HFFc6 (cell line): ENCODE data around the gene ZNF689. TPM values are rescaled to one million over a fixed set of nuclear protein-coding genes. Genes with fewer than 3 reads are reported as not detected.

Source experiments
- DNase-seq: peaks from one replicate; pipeline ENCODE4 v3.0.0-alpha.2; 2018
- H3K27ac Mint-ChIP-seq: 2 replicates; pipeline ENCODE4 v1.8.0; 2020; ENCODE audit warnings: mild to moderate bottlenecking, mixed read lengths
- H3K27me3 Mint-ChIP-seq: 2 replicates; pipeline ENCODE4 v1.8.0; 2021; ENCODE audit warnings: mild to moderate bottlenecking, moderate library complexity, mixed read lengths; ENCODE audit not compliant: insufficient read depth
- H3K36me3 Mint-ChIP-seq: 2 replicates; pipeline ENCODE4 v1.8.0; 2021; ENCODE audit warnings: low read depth, mixed read lengths
- H3K4me1 Mint-ChIP-seq: 2 replicates; pipeline ENCODE4 v1.8.0; 2020; ENCODE audit warnings: low read depth, mixed read lengths
- H3K4me3 Mint-ChIP-seq: 2 replicates; pipeline ENCODE4 v1.8.0; 2020; ENCODE audit warnings: mild to moderate bottlenecking, moderate library complexity, mixed read lengths
- H3K9me3 Mint-ChIP-seq: 2 replicates; pipeline ENCODE4 v1.8.0; 2020; ENCODE audit warnings: mild to moderate bottlenecking, mixed read lengths
- total RNA-seq, 6 experiments: library from RNA; stranded (reverse); fragmentation: NEBNext Ultra II Directional; extraction: Animal tissue kit (Norgen Biotek cat#: 25700); gene quantifications; 2 replicates in 1 of 6; 3 replicates in 5 of 6; pipeline ENCODE4 v1.2.3, GENCODE V29; 2021
- TF ChIP-seq, protein P1 (sequence below): fragments of 200-600 bp; sonication (generic); IDR thresholded peaks from 2 replicates; pipeline ENCODE4 v1.5.0; 2021; ENCODE audit warnings: antibody characterized with exemption, mild to moderate bottlenecking

Gene ZNF689
- total RNA-seq, 6 experiments from 2014 or later: 6.9 to 8.7 (median 7.5) TPM

DNA sequence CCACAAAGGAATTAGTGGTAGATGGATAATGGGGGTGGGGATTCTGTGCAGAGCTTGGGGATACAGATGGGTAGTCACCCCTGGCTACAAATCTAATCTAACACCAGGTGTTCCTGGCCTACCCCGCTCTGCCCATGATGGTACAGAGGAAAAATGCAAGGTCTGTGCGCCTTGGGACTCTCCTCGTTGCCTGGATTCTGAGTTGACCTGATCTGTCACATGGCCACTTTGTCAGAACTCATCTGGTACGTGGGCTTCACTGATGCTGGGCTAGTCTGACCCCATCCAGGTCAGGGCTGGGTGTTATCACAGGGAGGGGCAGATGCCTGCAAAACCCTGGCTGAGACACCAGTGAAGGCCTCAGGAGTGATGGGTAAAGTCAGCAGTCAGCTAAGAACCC is 57.2 kb downstream of the ZNF689 start:
- TF ChIP-seq, protein P1, sequence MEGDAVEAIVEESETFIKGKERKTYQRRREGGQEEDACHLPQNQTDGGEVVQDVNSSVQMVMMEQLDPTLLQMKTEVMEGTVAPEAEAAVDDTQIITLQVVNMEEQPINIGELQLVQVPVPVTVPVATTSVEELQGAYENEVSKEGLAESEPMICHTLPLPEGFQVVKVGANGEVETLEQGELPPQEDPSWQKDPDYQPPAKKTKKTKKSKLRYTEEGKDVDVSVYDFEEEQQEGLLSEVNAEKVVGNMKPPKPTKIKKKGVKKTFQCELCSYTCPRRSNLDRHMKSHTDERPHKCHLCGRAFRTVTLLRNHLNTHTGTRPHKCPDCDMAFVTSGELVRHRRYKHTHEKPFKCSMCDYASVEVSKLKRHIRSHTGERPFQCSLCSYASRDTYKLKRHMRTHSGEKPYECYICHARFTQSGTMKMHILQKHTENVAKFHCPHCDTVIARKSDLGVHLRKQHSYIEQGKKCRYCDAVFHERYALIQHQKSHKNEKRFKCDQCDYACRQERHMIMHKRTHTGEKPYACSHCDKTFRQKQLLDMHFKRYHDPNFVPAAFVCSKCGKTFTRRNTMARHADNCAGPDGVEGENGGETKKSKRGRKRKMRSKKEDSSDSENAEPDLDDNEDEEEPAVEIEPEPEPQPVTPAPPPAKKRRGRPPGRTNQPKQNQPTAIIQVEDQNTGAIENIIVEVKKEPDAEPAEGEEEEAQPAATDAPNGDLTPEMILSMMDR: no peak
- H3K9me3 Mint-ChIP-seq: no peaks in the 10 kb centered on the region
- peaks cover 17% of the 10 kb centered on the region for H3K4me1 Mint-ChIP-seq
- peaks cover under 1% of the 10 kb centered on the region for H3K27me3 Mint-ChIP-seq
- no peak overlapping the region for H3K4me3 Mint-ChIP-seq
- H3K36me3 Mint-ChIP-seq: peaks cover 11% of the 10 kb centered on the region
- no peak overlapping the region for H3K27ac Mint-ChIP-seq
- DNase-seq: no peak

Other genes with a start within 250 kb of the ZNF689 start
- gene TBC1D10B, start 239.9 kb downstream of the ZNF689 start, total RNA-seq: 10 to 100 TPM; 44.6 to 51.6 (median 46.3) TPM
- 1 to 10 TPM in 1 of 6 experiments, under 1 TPM in 2, not detected in 3; 0.77 to 1.2 (median 0.82) TPM for gene MYL11, start 235.6 kb downstream of the ZNF689 start, total RNA-seq
- gene SEPTIN1, start 227.8 kb downstream of the ZNF689 start, total RNA-seq: 1 to 10 TPM; 1.5 to 2.8 (median 1.8) TPM
- 1 to 10 TPM; 5.3 to 7.9 (median 6.1) TPM for gene ZNF48, start 215.0 kb downstream of the ZNF689 start, total RNA-seq
- gene ZNF771, start 202.8 kb downstream of the ZNF689 start, total RNA-seq: 10 to 100 TPM; 15.8 to 19.1 (median 16.8) TPM
- gene DCTPP1, start 180.4 kb downstream of the ZNF689 start, total RNA-seq: 10 to 100 TPM; 24.9 to 37.9 (median 28.5) TPM
- gene SEPHS2, start 164.5 kb downstream of the ZNF689 start, total RNA-seq: 10 to 100 TPM; 29.7 to 36.7 (median 31.1) TPM
- gene ITGAL, start 137.6 kb downstream of the ZNF689 start, total RNA-seq: not detected
- 10 to 100 TPM; 19.8 to 22.8 (median 20.8) TPM for gene ZNF768, start 83.8 kb downstream of the ZNF689 start, total RNA-seq
- gene ZNF747, start 75.5 kb downstream of the ZNF689 start, total RNA-seq: 1 to 10 TPM; 3.2 to 4.7 (median 3.8) TPM
- gene ZNF764, start 52.0 kb downstream of the ZNF689 start, total RNA-seq: 1 to 10 TPM; 5.1 to 6.8 (median 5.7) TPM
- gene ZNF688, start 38.7 kb downstream of the ZNF689 start, total RNA-seq: 10 to 100 TPM in 1 of 6 experiments, 1 to 10 TPM in 5; 5.9 to 10.4 (median 7.6) TPM
- 10 to 100 TPM in 3 of 6 experiments, 1 to 10 TPM in 3; 7.3 to 12.2 (median 10.1) TPM for gene ZNF785, start 24.7 kb downstream of the ZNF689 start, total RNA-seq
- 10 to 100 TPM; 26.8 to 34.6 (median 29.8) TPM for gene PRR14, start 40.6 kb upstream of the ZNF689 start, total RNA-seq
- gene FBRS, start 48.0 kb upstream of the ZNF689 start, total RNA-seq: 10 to 100 TPM; 54.1 to 72.1 (median 64.5) TPM
- 10 to 100 TPM; 43.4 to 48.1 (median 45.9) TPM for gene SRCAP, start 88.8 kb upstream of the ZNF689 start, total RNA-seq
- gene PHKG2, start 138.0 kb upstream of the ZNF689 start, total RNA-seq: 10 to 100 TPM; 26.6 to 31.0 (median 27.7) TPM
- 1 to 10 TPM; 4.3 to 7.6 (median 5.1) TPM for gene CFAP119, start 151.7 kb upstream of the ZNF689 start, total RNA-seq
- gene RNF40, start 151.9 kb upstream of the ZNF689 start, total RNA-seq: 100 to 1,000 TPM in 5 of 6 experiments, 10 to 100 TPM in 1; 98.2 to 120 (median 104) TPM
- gene ZNF629, start 176.8 kb upstream of the ZNF689 start, total RNA-seq: 10 to 100 TPM; 19.4 to 21.8 (median 21.0) TPM